WTC11 (cell line): Measurements from ENCODE around the gene ADARB2. TPM values are rescaled to one million over a fixed set of nuclear protein-coding genes. Genes with fewer than 3 reads are reported as not detected.

Experiments used
- ATAC-seq: fragments of 200-7000 bp; cut with Tn5 transposase; 2 replicates; pipeline ENCODE4 v1.10.0; 2021; ENCODE audit warnings: mild to moderate bottlenecking, moderate library complexity
- CTCF ChIA-PET: fragments of 300-600 bp; sonication (Branson Sonifier 250); formaldehyde crosslinking; loops from one replicate; lab custom pipeline; 2021; ENCODE audit warnings: antibody characterized with exemption; lab: Charles Lee
- POLR2A ChIA-PET: fragments of 350-600 bp; sonication (Branson Sonifier 250); formaldehyde crosslinking; loops from one replicate; lab custom pipeline; 2021; ENCODE audit warnings: antibody characterized with exemption; lab: Charles Lee
- DNase-seq: peaks from one replicate; pipeline ENCODE4 v3.0.0; 2021; ENCODE audit warnings: low spot score
- H3K27ac Mint-ChIP-seq: 2 replicates; pipeline ENCODE4 v1.8.0; 2021; ENCODE audit warnings: mixed read lengths
- H3K27me3 Mint-ChIP-seq: 2 replicates; pipeline ENCODE4 v1.8.0; 2021; ENCODE audit warnings: low read depth, mild to moderate bottlenecking, moderate library complexity, mixed read lengths
- H3K36me3 Mint-ChIP-seq: 2 replicates; pipeline ENCODE4 v1.8.0; 2021; ENCODE audit warnings: mixed read lengths
- H3K4me1 Mint-ChIP-seq: 2 replicates; pipeline ENCODE4 v1.8.0; 2022; ENCODE audit warnings: mixed read lengths
- H3K4me3 Mint-ChIP-seq: 2 replicates; pipeline ENCODE4 v1.8.0; 2021; ENCODE audit warnings: mild to moderate bottlenecking, moderate library complexity, mixed read lengths
- H3K9me3 Mint-ChIP-seq: 2 replicates; pipeline ENCODE4 v1.8.0; 2021; ENCODE audit warnings: mixed read lengths
- AR ChIP-seq: fragments of 250-450 bp; sonication (Bioruptor Pico); IDR thresholded peaks from 2 replicates; pipeline ENCODE4 v1.9.0; 2021; ENCODE audit warnings: mild to moderate bottlenecking
- ARID4B ChIP-seq: sonication (generic); formaldehyde crosslinking; IDR thresholded peaks from 2 replicates; pipeline ENCODE4 v1.8.0; 2023; ENCODE audit warnings: missing genetic modification reagents, mild to moderate bottlenecking, borderline replicate concordance
- ATF6 ChIP-seq: sonication (generic); formaldehyde crosslinking; IDR thresholded peaks from 2 replicates; pipeline ENCODE4 v1.8.1; 2023; ENCODE audit warnings: mild to moderate bottlenecking, missing genetic modification reagents
- CREM ChIP-seq: sonication (generic); formaldehyde crosslinking; IDR thresholded peaks from 2 replicates; pipeline ENCODE4 v1.8.1; 2022; ENCODE audit warnings: mild to moderate bottlenecking, missing genetic modification reagents, moderate library complexity
- E2F4 ChIP-seq: sonication (generic); formaldehyde crosslinking; IDR thresholded peaks from 2 replicates; pipeline ENCODE4 v1.8.1; 2022; ENCODE audit warnings: low read depth, mild to moderate bottlenecking, moderate library complexity, missing genetic modification reagents, borderline replicate concordance
- JAZF1 ChIP-seq: fragments of 250-450 bp; sonication (Bioruptor Pico); IDR thresholded peaks from 2 replicates; pipeline ENCODE4 v1.9.0; 2021; ENCODE audit warnings: moderate library complexity, mild to moderate bottlenecking, inconsistent platforms
- JUN ChIP-seq: sonication (generic); formaldehyde crosslinking; IDR thresholded peaks from 2 replicates; pipeline ENCODE4 v1.8.0; 2023; ENCODE audit warnings: mild to moderate bottlenecking, missing genetic modification reagents
- NFATC4 ChIP-seq: fragments of 250-450 bp; sonication (Bioruptor Pico); IDR thresholded peaks from 2 replicates; pipeline ENCODE4 v1.9.0; 2021; ENCODE audit warnings: mild to moderate bottlenecking
- NFYB ChIP-seq: sonication (generic); formaldehyde crosslinking; conservative IDR thresholded peaks from 2 replicates; pipeline ENCODE4 v1.8.0; 2022; ENCODE audit warnings: low read depth, missing genetic modification reagents
- USF1 ChIP-seq: sonication (generic); formaldehyde crosslinking; IDR thresholded peaks from 2 replicates; pipeline ENCODE4 v1.8.0; 2022; ENCODE audit warnings: mild to moderate bottlenecking, missing genetic modification reagents
- ZBTB21 ChIP-seq: sonication (generic); formaldehyde crosslinking; IDR thresholded peaks from 2 replicates; pipeline ENCODE4 v1.8.1; 2023; ENCODE audit warnings: mild to moderate bottlenecking, missing genetic modification reagents, borderline replicate concordance
- ZNF138 ChIP-seq: sonication (generic); formaldehyde crosslinking; conservative IDR thresholded peaks from 2 replicates; pipeline ENCODE4 v1.8.1; 2022; ENCODE audit warnings: mild to moderate bottlenecking, moderate library complexity, missing genetic modification reagents
- ZNF219 ChIP-seq: sonication (generic); formaldehyde crosslinking; IDR thresholded peaks from 2 replicates; pipeline ENCODE4 v1.8.0; 2023; ENCODE audit warnings: missing genetic modification reagents, mild to moderate bottlenecking, borderline replicate concordance
- total RNA-seq: library from RNA; stranded (reverse); gene quantifications from 3 replicates; pipeline ENCODE4 v1.2.3, GENCODE V29; 2021

ADARB2 gene
- total RNA-seq, 1 experiment from 2014 or later, result 3.7 TPM

- ChIA-PET CTCF (interaction anchor here (1.2 to 2.4 kb wide), 4 partner anchors 7 to 42 kb away, joined by 4 to 9 read pairs (median 6); no protein-coding TSS in a partner anchor), POLR2A (no interaction called here)
- TF ChIP-seq ATF6 (no peak), AR (CRISPR knock-in tag) (no peak), ARID4B (CRISPR knock-in tag) (no peak)
- Mint-ChIP-seq H3K4me3 (no peak overlapping the region), H3K9me3 (peaks cover 9% of the 10 kb centered on the region), H3K27me3 (peaks cover 2% of the 10 kb centered on the region), H3K36me3 (no peaks in the 10 kb centered on the region), H3K27ac (no peak overlapping the region), H3K4me1 (peaks cover 4% of the 10 kb centered on the region; the same call in 1 of the 2 replicates)
- DNase-seq, result no peak
- no peak for ATAC-seq
These were observed 326.6 kb downstream of the ADARB2 start for GRCh38 chr10:1410469-1411395.

GRCh38 chr10:1410032-1410431 lies 327.3 kb downstream of the ADARB2 start:
- H3K27ac Mint-ChIP-seq, result no peak overlapping the region
- CTCF ChIA-PET, result no interaction called here
- H3K4me3 Mint-ChIP-seq, result no peak overlapping the region

More at GRCh38 chr10:1410032-1410431, 327.3 kb downstream of the ADARB2 start:
- ATAC-seq, result no peak
- TF ChIP-seq USF1 (CRISPR knock-in tag) (no peak), CREM (CRISPR knock-in tag) (no peak), ZNF138 (no peak), JAZF1 (CRISPR knock-in tag) (no peak), JUN (CRISPR knock-in tag) (no peak), E2F4 (CRISPR knock-in tag) (no peak), ZNF219 (CRISPR knock-in tag) (no peak), ZBTB21 (CRISPR knock-in tag) (no peak), NFATC4 (CRISPR knock-in tag) (no peak), NFYB (CRISPR knock-in tag) (no peak)
- H3K4me1 Mint-ChIP-seq, result peaks cover 4% of the 10 kb centered on the region; the same call in 1 of the 2 replicates
- no peak for DNase-seq
- peaks cover 2% of the 10 kb centered on the region for H3K27me3 Mint-ChIP-seq
- H3K9me3 Mint-ChIP-seq, result peaks cover 6% of the 10 kb centered on the region
- POLR2A ChIA-PET, result no interaction called here
- no peaks in the 10 kb centered on the region for H3K36me3 Mint-ChIP-seq
